GM12875 (cell line): Measurements from ENCODE around the gene HLA-C.
"Not testable (repeated sequence)": the region's sequence is repeated elsewhere in the genome, so short reads cannot be mapped to it uniquely, and the experiment has no call there.

Source experiments
- H3K4me3 ChIP-seq: one replicate; pipeline ENCODE4 v1.5.1; 2011; ENCODE audit warnings: low read depth, low read length, control low read depth
- TF ChIP-seq, protein P1 (sequence below): IDR thresholded peaks from 2 replicates; pipeline ENCODE4 v1.5.1; 2011; ENCODE audit warnings: low read depth, mild to moderate bottlenecking, control low read depth, inconsistent platforms, low read length, moderate library complexity, borderline replicate concordance; ENCODE audit not compliant: insufficient read depth

Gene HLA-C

GRCh38 chr6:31289788-31290187, 17.9 kb upstream of the HLA-C start:
- H3K4me3 ChIP-seq, result no peak overlapping the region
- TF ChIP-seq, protein P1, sequence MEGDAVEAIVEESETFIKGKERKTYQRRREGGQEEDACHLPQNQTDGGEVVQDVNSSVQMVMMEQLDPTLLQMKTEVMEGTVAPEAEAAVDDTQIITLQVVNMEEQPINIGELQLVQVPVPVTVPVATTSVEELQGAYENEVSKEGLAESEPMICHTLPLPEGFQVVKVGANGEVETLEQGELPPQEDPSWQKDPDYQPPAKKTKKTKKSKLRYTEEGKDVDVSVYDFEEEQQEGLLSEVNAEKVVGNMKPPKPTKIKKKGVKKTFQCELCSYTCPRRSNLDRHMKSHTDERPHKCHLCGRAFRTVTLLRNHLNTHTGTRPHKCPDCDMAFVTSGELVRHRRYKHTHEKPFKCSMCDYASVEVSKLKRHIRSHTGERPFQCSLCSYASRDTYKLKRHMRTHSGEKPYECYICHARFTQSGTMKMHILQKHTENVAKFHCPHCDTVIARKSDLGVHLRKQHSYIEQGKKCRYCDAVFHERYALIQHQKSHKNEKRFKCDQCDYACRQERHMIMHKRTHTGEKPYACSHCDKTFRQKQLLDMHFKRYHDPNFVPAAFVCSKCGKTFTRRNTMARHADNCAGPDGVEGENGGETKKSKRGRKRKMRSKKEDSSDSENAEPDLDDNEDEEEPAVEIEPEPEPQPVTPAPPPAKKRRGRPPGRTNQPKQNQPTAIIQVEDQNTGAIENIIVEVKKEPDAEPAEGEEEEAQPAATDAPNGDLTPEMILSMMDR, result no peak

DNA sequence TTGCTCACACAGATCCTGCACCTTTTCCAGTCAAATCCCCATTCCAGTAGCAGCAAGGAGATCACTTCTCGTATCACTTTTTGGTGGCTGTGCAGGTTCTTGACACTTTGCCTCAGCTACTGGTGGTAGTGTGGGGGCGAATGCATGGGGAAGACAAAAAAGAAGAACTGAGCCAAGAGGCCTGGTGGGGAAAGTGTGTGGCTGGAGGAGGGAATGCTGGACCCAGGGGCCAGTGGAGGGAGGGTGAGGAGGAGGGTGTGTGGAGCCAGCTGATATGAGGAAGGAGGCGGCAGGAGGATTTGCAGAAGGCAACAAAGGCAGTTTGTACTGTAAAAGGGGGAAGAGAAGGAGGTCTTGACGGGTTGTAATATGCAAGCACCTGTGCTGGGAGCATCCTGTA, 15.7 kb upstream of the HLA-C start:
- no peak overlapping the region for H3K4me3 ChIP-seq
- TF ChIP-seq, protein P1, result no peak

GRCh38 chr6:31285982-31286381, 14.1 kb upstream of the HLA-C start:
- TF ChIP-seq, protein P1, result no peak
- no peak overlapping the region for H3K4me3 ChIP-seq

- TF ChIP-seq, protein P1, result no peak
- H3K4me3 ChIP-seq, result no peak overlapping the region
Measured at GRCh38 chr6:31285486-31285885, 13.6 kb upstream of the HLA-C start.

DNA sequence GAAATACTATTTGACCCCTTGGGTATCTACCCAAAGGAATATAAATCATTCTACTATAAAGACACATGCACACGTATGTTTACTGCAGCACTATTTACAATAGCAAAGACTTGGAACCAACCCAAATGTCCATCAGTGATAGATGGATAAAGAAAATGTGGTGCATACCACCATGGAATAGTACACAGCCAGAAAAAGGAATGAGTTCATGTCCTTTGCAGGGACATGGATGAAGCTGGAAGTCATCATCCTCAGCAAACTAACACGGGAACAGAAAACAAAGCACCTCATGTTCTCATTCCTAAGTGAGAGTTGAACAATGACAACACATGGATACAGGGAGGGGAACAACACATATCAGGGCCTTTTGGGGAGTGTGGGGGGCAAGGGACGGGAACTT, 7.8 kb upstream of the HLA-C start:
- H3K4me3 ChIP-seq, result not testable (repeated sequence)

DNA sequence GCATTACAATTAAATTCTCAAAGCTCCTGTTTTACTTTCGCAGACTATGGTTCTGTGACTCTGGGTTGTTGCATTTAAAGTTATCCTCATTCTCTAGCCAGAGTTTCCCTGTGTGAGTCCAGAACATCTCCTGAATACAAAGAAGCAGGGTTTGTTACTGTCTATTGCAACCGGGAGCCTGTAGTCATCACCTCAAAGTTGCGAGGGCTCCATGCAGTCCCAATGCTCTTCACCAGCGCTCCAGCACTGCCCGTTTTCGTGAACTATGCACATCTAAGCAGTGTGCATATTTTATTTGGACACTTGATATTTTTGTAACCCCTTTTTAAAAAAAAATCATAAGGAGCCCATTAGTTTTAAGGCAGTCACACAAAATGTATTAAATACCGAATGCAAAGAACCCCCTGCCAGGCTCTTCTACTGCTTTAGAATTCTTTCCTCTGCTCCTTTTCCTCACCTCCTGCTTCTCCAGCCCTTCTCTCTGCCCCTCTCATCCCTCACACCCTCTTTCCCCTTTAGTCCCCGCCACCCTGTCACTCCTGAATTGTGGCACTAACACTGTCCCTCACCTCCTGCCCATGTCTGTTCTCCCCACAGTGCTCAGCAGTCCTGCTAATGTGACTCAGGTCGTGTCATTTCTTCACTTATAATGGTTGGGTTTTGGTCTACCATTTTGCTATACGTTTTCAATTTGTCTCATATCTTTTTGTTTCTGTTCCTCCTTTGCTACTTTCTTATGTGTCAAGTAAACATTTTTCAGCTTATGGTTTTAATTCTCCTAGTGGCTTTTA, 1.1 kb upstream of the HLA-C start:
- TF ChIP-seq, protein P1, result no peak
- H3K4me3 ChIP-seq, result peak overlapping the region; percentile 82

GRCh38 chr6:31272436-31272835, 544 bp upstream of the HLA-C start:
- H3K4me3 ChIP-seq, result peak overlapping the region; percentile 82
- TF ChIP-seq, protein P1, result no peak
